Esophagus (tissue), 2 donors: ENCODE results near the gene MCOLN3. TPM values are rescaled to one million over a fixed set of nuclear protein-coding genes. Genes with fewer than 3 reads are reported as not detected.

Source experiments
- H3K27ac ChIP-seq, 2 donors: one replicate each; pipeline ENCODE4 v1.5.1; 2013; ENCODE audit warnings: low read depth in 2 of 2, mild to moderate bottlenecking in 2 of 2, inconsistent platforms in 1 of 2, low read length in 1 of 2, moderate library complexity in 1 of 2
- H3K27me3 ChIP-seq, 2 donors: one replicate each; pipeline ENCODE4 v1.6.1; 2013; ENCODE audit warnings: low read length in 2 of 2, control low read depth in 1 of 2, mild to moderate bottlenecking in 1 of 2; ENCODE audit not compliant: insufficient read depth in 2 of 2, control insufficient read depth in 1 of 2
- H3K36me3 ChIP-seq, 2 donors: one replicate each; pipeline ENCODE4 v1.6.1; 2013; ENCODE audit warnings: low read length in 1 of 2; ENCODE audit not compliant: control insufficient read depth in 2 of 2, insufficient read depth in 2 of 2
- H3K4me1 ChIP-seq, 2 donors: one replicate each; pipeline ENCODE4 v1.6.1; 2013; ENCODE audit warnings: low read length in 1 of 2; ENCODE audit not compliant: control insufficient read depth in 2 of 2, insufficient read depth in 2 of 2
- H3K4me3 ChIP-seq, 2 donors: one replicate each; pipeline ENCODE4 v1.5.1; 2013; ENCODE audit warnings: low read length in 2 of 2, mild to moderate bottlenecking in 2 of 2, low read depth in 1 of 2, moderate library complexity in 1 of 2
- H3K9me3 ChIP-seq, 2 donors: one replicate each; pipeline ENCODE4 v1.6.1; 2013; ENCODE audit warnings: mild to moderate bottlenecking in 2 of 2, low read depth in 1 of 2, low read length in 1 of 2, moderate library complexity in 1 of 2; ENCODE audit not compliant: control insufficient read depth in 2 of 2, insufficient read depth in 1 of 2
- WGBS, 2 donors: extraction: QIAGEN DNeasy Blood & Tissue Kit; methylation state at CpG; one replicate each; pipeline ENCODE4 v1.1.7; 2013; 5-methylcytosine and 5-hydroxymethylcytosine counted together
- polyA plus RNA-seq, 2 donors: library from polyadenylated mRNA; stranded (reverse); fragments of 200-250 nt; gene quantifications; one replicate each; pipeline ENCODE4 v1.2.3, GENCODE V29; 2013
- donor health status: healthy with polysubstance abuse.
- donor health status: Bipolar disorder and iron deficiency.

Gene MCOLN3
- polyA plus RNA-seq, 2 donors = 0.41 to 0.51 TPM

GRCh38 chr1:85058311-85058710 is 10.0 kb upstream of the MCOLN3 start:
- Histone ChIP-seq H3K27me3 (no peaks in the 10 kb centered on the region), H3K27ac (no peak overlapping the region), H3K4me3 (no peak overlapping the region), H3K36me3 (no peaks in the 10 kb centered on the region), H3K9me3 (no peaks in the 10 kb centered on the region), H3K4me1 (no peaks in the 10 kb centered on the region)
- WGBS, 2 donors = 59 to 70% methylated on average over 1 of the region's 1 CpG

DNA sequence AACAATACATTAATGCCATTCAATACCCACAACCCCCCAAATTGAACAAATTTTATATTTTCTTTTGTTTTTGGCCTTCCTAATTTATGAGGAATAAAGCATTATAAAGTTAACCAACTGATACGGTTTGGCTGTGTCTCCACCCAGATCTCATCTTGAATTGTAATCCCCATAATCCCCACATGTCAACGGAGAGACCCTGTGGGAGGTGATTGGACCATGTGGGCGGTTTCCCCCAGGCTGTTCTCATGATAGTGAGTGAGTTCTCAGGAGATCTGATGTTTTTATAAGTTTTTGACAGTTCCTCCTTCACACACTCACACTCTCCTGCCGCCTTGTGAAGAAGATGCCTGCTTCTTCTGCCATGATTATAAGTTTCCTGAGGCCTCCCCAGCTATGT is 6.4 kb upstream of the MCOLN3 start:
- Histone ChIP-seq H3K4me3 (no peak overlapping the region), H3K27me3 (no peaks in the 10 kb centered on the region), H3K4me1 (no peaks in the 10 kb centered on the region), H3K9me3 (no peaks in the 10 kb centered on the region), H3K27ac (no peak overlapping the region), H3K36me3 (no peaks in the 10 kb centered on the region)
- WGBS, 2 donors = 53 to 63% methylated on average over 4 of the region's 4 CpGs

DNA sequence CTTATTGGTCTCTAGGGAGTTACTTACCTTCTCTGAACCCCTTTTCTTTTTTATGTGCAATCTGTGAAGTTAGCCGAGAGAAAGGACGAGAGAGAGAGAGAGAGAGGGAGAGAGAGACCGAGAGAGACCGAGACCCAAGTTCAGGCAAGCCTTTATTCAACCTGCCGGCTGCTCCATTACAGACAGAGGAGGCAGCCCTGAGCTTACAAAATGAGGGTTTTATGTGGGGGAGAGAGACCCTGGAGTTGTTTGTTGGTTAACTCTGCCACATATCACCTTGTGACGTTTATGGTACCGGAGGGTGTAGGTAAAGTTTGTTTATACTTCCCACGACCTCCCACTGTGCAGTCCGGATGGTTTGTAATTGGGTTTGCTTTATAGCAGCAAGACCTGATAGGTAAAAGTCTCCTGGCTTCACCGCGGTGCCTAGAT is 1.5 kb upstream of the MCOLN3 start:
- Histone ChIP-seq H3K9me3 (no peaks in the 10 kb centered on the region), H3K27ac (no peak overlapping the region), H3K27me3 (peaks cover 0 to 7% of the 10 kb centered on the region in 2 donors)

DNA sequence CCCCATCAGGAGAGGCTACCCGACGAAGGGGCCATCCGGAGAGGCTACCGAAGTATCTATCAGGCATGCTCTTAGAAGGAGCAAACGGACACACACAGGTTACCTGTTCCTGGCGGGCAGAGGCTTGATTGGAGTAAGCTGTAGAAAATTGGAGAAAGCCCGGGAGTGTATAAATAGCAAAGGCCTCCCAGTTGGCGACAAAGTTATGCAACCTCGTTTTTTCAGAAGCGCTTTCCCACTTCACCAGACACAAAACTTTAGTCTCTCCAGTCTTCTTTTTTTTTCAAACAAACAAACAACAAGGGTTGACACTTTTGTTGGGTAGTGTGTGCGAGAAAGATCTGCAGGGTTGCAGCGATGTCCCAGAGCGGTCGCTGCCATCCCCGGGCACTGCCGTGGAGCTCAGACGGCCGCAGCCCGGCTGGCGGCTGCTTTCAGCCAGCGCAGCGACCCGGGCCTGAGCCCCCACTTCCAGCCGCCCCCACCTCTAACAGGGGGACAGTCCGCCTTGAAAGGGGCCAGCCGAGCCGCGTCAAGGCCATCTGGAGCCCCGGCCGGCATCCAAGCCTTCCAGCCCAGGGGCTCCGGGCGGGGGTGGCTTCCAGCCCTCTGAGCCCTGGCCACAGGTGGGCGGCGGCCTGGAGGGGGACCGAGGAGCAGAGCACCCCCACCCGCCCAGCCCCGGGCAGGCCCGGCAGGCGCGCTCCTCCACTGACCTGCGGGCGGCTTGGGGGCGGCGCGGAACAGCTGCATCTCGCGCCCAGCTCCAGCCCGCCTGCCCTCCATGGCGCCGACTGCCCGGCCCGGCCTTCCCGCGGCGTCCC is 616 bp downstream of the MCOLN3 start:
- Histone ChIP-seq H3K27me3 (peaks cover 0 to 7% of the 10 kb centered on the region in 2 donors), H3K9me3 (no peaks in the 10 kb centered on the region), H3K27ac (no peak overlapping the region)

More for the DNA sequence above, 1.5 kb upstream of the MCOLN3 start:
- H3K4me1 ChIP-seq = peaks cover 2 to 5% of the 10 kb centered on the region in 2 donors
- H3K4me3 ChIP-seq = no peak overlapping the region
- H3K36me3 ChIP-seq = no peaks in the 10 kb centered on the region
- 45 to 56% methylated on average over 11 of the region's 11 CpGs for WGBS, 2 donors

GRCh38 chr1:85047144-85047471 is 1.2 kb downstream of the MCOLN3 start:
- Histone ChIP-seq H3K27me3 (peaks cover 0 to 7% of the 10 kb centered on the region in 2 donors), H3K27ac (no peak overlapping the region)

More for the DNA sequence above, 616 bp downstream of the MCOLN3 start:
- no peaks in the 10 kb centered on the region for H3K36me3 ChIP-seq
- peaks cover 2 to 5% of the 10 kb centered on the region in 2 donors for H3K4me1 ChIP-seq
- H3K4me3 ChIP-seq = peak overlapping the region; percentile 54 to 68
- 7 to 10% methylated on average over 33 to 55 of the region's 55 CpGs for WGBS, 2 donors

DNA sequence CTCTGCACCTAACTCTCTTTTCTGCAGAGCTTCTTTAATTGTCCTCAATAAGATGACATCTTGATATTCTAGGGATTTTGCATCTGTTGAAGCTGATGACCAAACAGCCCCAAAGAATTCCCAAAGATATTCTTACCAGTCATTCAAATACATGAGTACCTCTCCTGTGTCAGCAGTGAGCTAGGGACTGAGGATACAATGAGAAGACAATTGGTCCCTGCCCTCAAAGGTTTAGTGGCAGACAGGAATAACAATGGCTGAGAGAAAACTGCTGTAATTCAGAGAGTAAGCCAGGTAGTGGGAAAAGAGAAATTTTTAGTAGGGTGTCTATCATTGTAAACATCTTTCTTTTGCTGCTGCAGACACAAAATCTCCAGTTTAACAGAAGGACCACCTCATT is 5.9 kb downstream of the MCOLN3 start:
- H3K4me3 ChIP-seq = no peak overlapping the region
- H3K27me3 ChIP-seq = peaks cover 0 to 2% of the 10 kb centered on the region in 2 donors
- H3K9me3 ChIP-seq = no peaks in the 10 kb centered on the region
- no peaks in the 10 kb centered on the region for H3K4me1 ChIP-seq
- no peak overlapping the region for H3K27ac ChIP-seq
- H3K36me3 ChIP-seq = no peaks in the 10 kb centered on the region

More at GRCh38 chr1:85047144-85047471, 1.2 kb downstream of the MCOLN3 start:
- Histone ChIP-seq H3K36me3 (no peaks in the 10 kb centered on the region), H3K4me1 (peaks cover 2 to 5% of the 10 kb centered on the region in 2 donors), H3K4me3 (no peak overlapping the region), H3K9me3 (no peaks in the 10 kb centered on the region)
- WGBS, 2 donors = 36 to 51% methylated on average over 12 of the region's 12 CpGs

DNA sequence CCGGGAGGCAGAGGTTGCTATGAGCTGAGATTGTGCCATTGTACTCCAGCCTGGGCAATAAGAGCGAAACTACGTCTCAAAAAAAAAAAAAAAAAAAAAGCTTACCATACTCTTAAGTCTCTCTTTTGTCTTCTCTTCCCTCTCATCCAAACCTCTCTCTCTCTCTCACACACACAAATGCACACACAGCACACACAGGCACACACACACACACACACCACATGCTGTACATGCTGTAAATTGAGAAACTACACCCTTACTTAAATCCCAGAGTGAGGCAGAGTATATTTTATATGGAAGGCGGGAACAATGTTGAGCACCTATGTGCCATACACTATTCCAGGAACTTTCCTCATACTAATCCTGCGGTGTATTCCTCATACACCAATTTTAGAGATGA is 6.5 kb downstream of the MCOLN3 start:
- Histone ChIP-seq H3K27me3 (peaks cover 0 to 2% of the 10 kb centered on the region in 2 donors), H3K4me1 (no peaks in the 10 kb centered on the region), H3K36me3 (no peaks in the 10 kb centered on the region), H3K4me3 (no peak overlapping the region), H3K27ac (no peak overlapping the region), H3K9me3 (no peaks in the 10 kb centered on the region)
- 92 to 97% methylated on average over 3 to 5 of the region's 5 CpGs for WGBS, 2 donors

GRCh38 chr1:85033221-85033620 is 15.1 kb downstream of the MCOLN3 start:
- no peaks in the 10 kb centered on the region for H3K36me3 ChIP-seq
- H3K27ac ChIP-seq = no peak overlapping the region
- H3K9me3 ChIP-seq = no peaks in the 10 kb centered on the region
- H3K4me1 ChIP-seq = no peaks in the 10 kb centered on the region
- H3K4me3 ChIP-seq = no peak overlapping the region
- WGBS, 2 donors = 66 to 73% methylated on average over 2 of the region's 2 CpGs
- H3K27me3 ChIP-seq = no peaks in the 10 kb centered on the region

GRCh38 chr1:85030536-85030935 is 17.8 kb downstream of the MCOLN3 start:
- no peak overlapping the region for H3K27ac ChIP-seq
- no peaks in the 10 kb centered on the region for H3K36me3 ChIP-seq
- H3K27me3 ChIP-seq = no peaks in the 10 kb centered on the region
- no peaks in the 10 kb centered on the region for H3K9me3 ChIP-seq
- no peaks in the 10 kb centered on the region for H3K4me1 ChIP-seq
- no peak overlapping the region for H3K4me3 ChIP-seq

DNA sequence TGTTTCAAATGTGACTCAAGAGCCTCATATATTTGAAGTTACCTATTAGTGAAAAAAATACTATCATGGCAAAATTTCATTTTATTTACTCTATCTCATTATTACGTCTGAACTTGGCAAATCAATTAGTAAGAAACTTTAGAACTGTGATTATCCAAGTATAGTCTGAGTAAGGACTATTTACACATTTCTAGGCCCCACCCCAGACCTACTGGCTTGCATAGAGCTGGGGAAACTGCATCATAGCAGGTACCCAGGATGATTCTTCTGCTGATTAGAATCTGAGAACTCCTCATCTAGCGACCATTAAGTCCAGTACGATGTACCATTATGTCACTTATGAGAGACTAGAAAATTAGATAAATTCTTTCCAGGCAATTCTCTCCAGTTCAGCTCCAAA is 20.1 kb downstream of the MCOLN3 start:
- WGBS, 2 donors = 80 to 83% methylated on average over 3 of the region's 3 CpGs

More for the DNA sequence above, 20.1 kb downstream of the MCOLN3 start:
- H3K4me1 ChIP-seq = no peaks in the 10 kb centered on the region
- no peak overlapping the region for H3K27ac ChIP-seq
- H3K9me3 ChIP-seq = no peaks in the 10 kb centered on the region
- no peaks in the 10 kb centered on the region for H3K36me3 ChIP-seq
- H3K27me3 ChIP-seq = no peaks in the 10 kb centered on the region
- H3K4me3 ChIP-seq = no peak overlapping the region
